ENCODE results near the gene WDR70.
"Not testable (repeated sequence)": the region's sequence is repeated elsewhere in the genome, so short reads cannot be mapped to it uniquely, and the experiment has no call there.

WDR70 gene

DNA sequence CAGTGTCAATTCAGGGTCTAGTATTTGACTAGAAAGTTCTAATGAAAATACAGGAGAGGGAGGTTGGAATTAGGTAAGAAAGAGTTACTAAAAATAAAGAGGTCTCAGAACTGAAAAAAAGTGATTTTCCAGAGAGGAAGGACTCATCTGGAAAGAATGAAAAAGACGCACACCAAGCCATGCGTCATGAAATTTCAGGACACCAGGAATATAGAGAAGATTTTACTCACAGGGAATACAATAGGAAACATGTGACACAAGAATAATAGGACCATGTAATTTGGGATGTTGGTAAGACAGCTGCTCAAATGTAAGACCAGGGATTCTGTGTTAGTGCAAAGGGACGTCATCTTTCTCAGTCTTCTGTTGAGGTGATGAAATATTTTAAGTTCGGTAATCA is 236.1 kb downstream of the WDR70 start:
- Histone ChIP-seq H3K4me3 (ENCODE audit: insufficient read depth, low read length, poor library complexity, severe bottlenecking) (no peak overlapping the region), H3K4me2 (ENCODE audit: low read depth, low read length, poor library complexity, severe bottlenecking) (no peak overlapping the region), H3K36me3 (ENCODE audit: low read length) (no peaks in the 10 kb centered on the region), H3K27me3 (ENCODE audit: low read length) (no peaks in the 10 kb centered on the region), H3K9me2 (replicated peaks; ENCODE audit: insufficient read depth, low read length) (no peaks in the 10 kb centered on the region), H3K79me2 (ENCODE audit: insufficient read depth, low read length) (no peaks in the 10 kb centered on the region), H2AFZ (ENCODE audit: low read depth, low read length, severe bottlenecking) (no peak overlapping the region), H3K9me3 (ENCODE audit: insufficient read depth, low read length) (no peaks in the 10 kb centered on the region), H4K20me1 (ENCODE audit: low read depth, low read length) (no peaks in the 10 kb centered on the region), H3F3A (ENCODE audit: insufficient read depth) (no peaks in the 10 kb centered on the region), H3K27ac (ENCODE audit: low read depth, low read length) (no peak overlapping the region), H3K9ac (ENCODE audit: low read length) (no peak overlapping the region)
- no peak for TF ChIP-seq CTCF (IDR thresholded peaks at IDR 0.05; ENCODE audit: insufficient read depth, low read length, poor library complexity, severe bottlenecking)
- no peak for TF ChIP-seq EZH2phosphoT487 (conservative IDR thresholded peaks at IDR 0.05; ENCODE audit: low read length)

- Histone ChIP-seq H3K9ac (ENCODE audit: low read length) (no peak overlapping the region), H3K4me2 (ENCODE audit: low read depth, low read length, poor library complexity, severe bottlenecking) (no peak overlapping the region), H3K36me3 (ENCODE audit: low read length) (no peaks in the 10 kb centered on the region), H3K27me3 (ENCODE audit: low read length) (no peaks in the 10 kb centered on the region), H3K27ac (ENCODE audit: low read depth, low read length) (no peak overlapping the region), H2AFZ (ENCODE audit: low read depth, low read length, severe bottlenecking) (no peak overlapping the region), H3F3A (ENCODE audit: insufficient read depth) (no peaks in the 10 kb centered on the region), H3K9me2 (replicated peaks; ENCODE audit: insufficient read depth, low read length) (no peaks in the 10 kb centered on the region), H3K4me3 (ENCODE audit: insufficient read depth, low read length, poor library complexity, severe bottlenecking) (no peak overlapping the region), H3K79me2 (ENCODE audit: insufficient read depth, low read length) (no peaks in the 10 kb centered on the region), H4K20me1 (ENCODE audit: low read depth, low read length) (no peaks in the 10 kb centered on the region), H3K9me3 (ENCODE audit: insufficient read depth, low read length) (no peaks in the 10 kb centered on the region)
- TF ChIP-seq EZH2phosphoT487 (conservative IDR thresholded peaks at IDR 0.05; ENCODE audit: low read length): no peak
- no peak for TF ChIP-seq CTCF (IDR thresholded peaks at IDR 0.05; ENCODE audit: insufficient read depth, low read length, poor library complexity, severe bottlenecking)
Measured at GRCh38 chr5:37619353-37619752, 240.2 kb downstream of the WDR70 start.

- not testable (repeated sequence) for H3K27ac ChIP-seq (ENCODE audit: low read depth, low read length); H3K9me2 ChIP-seq (replicated peaks; ENCODE audit: insufficient read depth, low read length); H3K4me3 ChIP-seq (ENCODE audit: insufficient read depth, low read length, poor library complexity, severe bottlenecking); H3F3A ChIP-seq (ENCODE audit: insufficient read depth); H3K9me3 ChIP-seq (ENCODE audit: insufficient read depth, low read length); H3K9ac ChIP-seq (ENCODE audit: low read length); H3K27me3 ChIP-seq (ENCODE audit: low read length); H4K20me1 ChIP-seq (ENCODE audit: low read depth, low read length); H3K79me2 ChIP-seq (ENCODE audit: insufficient read depth, low read length); H3K36me3 ChIP-seq (ENCODE audit: low read length); H2AFZ ChIP-seq (ENCODE audit: low read depth, low read length, severe bottlenecking); H3K4me2 ChIP-seq (ENCODE audit: low read depth, low read length, poor library complexity, severe bottlenecking)
Measured at GRCh38 chr5:37622354-37622753, 243.2 kb downstream of the WDR70 start.

DNA sequence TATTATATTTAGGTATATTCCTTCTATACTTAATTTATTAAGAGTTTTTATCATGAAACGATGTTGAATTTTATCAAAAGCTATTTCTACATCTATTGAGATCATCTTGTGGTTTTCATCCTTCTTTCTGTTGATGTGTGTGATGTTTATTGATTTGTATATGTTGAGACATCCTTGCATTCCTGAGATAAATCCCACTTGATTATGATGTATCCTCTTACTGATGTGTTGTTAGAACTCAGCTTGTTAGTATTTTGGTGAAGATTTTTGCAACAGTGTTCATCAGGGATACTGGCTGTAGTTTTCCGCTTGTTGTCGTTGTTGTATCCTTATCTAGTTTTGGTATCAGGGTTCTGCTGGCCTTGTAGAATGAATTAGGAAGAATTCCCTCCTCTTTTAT is 247.1 kb downstream of the WDR70 start:
- H2AFZ ChIP-seq (ENCODE audit: low read depth, low read length, severe bottlenecking): no peak overlapping the region
- no peaks in the 10 kb centered on the region for H3K79me2 ChIP-seq (ENCODE audit: insufficient read depth, low read length)
- H3K4me3 ChIP-seq (ENCODE audit: insufficient read depth, low read length, poor library complexity, severe bottlenecking): no peak overlapping the region
- H3K27ac ChIP-seq (ENCODE audit: low read depth, low read length): no peak overlapping the region
- peaks cover 10% of the 10 kb centered on the region; the same call in 1 of the 2 replicates for H3K9me3 ChIP-seq (ENCODE audit: insufficient read depth, low read length)
- H4K20me1 ChIP-seq (ENCODE audit: low read depth, low read length): no peaks in the 10 kb centered on the region
- H3K9ac ChIP-seq (ENCODE audit: low read length): no peak overlapping the region
- H3F3A ChIP-seq (ENCODE audit: insufficient read depth): no peaks in the 10 kb centered on the region
- no peaks in the 10 kb centered on the region for H3K9me2 ChIP-seq (replicated peaks; ENCODE audit: insufficient read depth, low read length)
- H3K36me3 ChIP-seq (ENCODE audit: low read length): peaks cover 11% of the 10 kb centered on the region
- no peak overlapping the region for H3K4me2 ChIP-seq (ENCODE audit: low read depth, low read length, poor library complexity, severe bottlenecking)
- TF ChIP-seq EZH2phosphoT487 (conservative IDR thresholded peaks at IDR 0.05; ENCODE audit: low read length) (no peak), CTCF (IDR thresholded peaks at IDR 0.05; ENCODE audit: insufficient read depth, low read length, poor library complexity, severe bottlenecking) (no peak)
- H3K27me3 ChIP-seq (ENCODE audit: low read length): no peaks in the 10 kb centered on the region
